Endothelial cell of umbilical vein (primary cell): ENCODE results near the gene REP15.

Source experiments
- CTCF ChIP-seq, 2 donors: IDR thresholded peaks; 1 replicate in 1 of 2; 2 replicates in 1 of 2; pipeline ENCODE4 v1.5.1; 2011; ENCODE audit warnings: low read length in 2 of 2, mild to moderate bottlenecking in 2 of 2, moderate library complexity in 2 of 2, control low read depth in 1 of 2, inconsistent platforms in 1 of 2, low read depth in 1 of 2; ENCODE audit not compliant: insufficient read depth in 1 of 2; ENCODE audit errors: extremely low read depth in 1 of 2
- EZH2 ChIP-seq: IDR thresholded peaks from 2 replicates; pipeline ENCODE4 v1.6.1; 2012; ENCODE audit warnings: borderline replicate concordance, low read depth, mild to moderate bottlenecking, moderate library complexity, low read length, inconsistent platforms; ENCODE audit not compliant: severe bottlenecking
- JUN ChIP-seq: IDR thresholded peaks from 2 replicates; pipeline ENCODE4 v1.6.1; 2011; ENCODE audit warnings: borderline replicate concordance, low read depth; ENCODE audit not compliant: insufficient read length, insufficient read depth
- MAX ChIP-seq: IDR thresholded peaks from 2 replicates; pipeline ENCODE4 v1.6.1; 2011; ENCODE audit not compliant: insufficient read depth, insufficient read length
- MYC ChIP-seq: IDR thresholded peaks from one replicate; pipeline ENCODE4 v1.6.1; 2011; ENCODE audit warnings: mild to moderate bottlenecking, low read depth, low read length
- POLR2A ChIP-seq: IDR thresholded peaks from 2 replicates; pipeline ENCODE4 v1.6.1; 2012; ENCODE audit warnings: low read depth, mild to moderate bottlenecking, control low read depth, low read length
- POLR2AphosphoS5 ChIP-seq: IDR thresholded peaks from 2 replicates; pipeline ENCODE4 v1.6.1; 2012; ENCODE audit warnings: low read depth, mild to moderate bottlenecking, control low read depth, low read length, moderate library complexity; ENCODE audit not compliant: insufficient read depth

- TF ChIP-seq MAX (no peak), POLR2A (no peak), CTCF (IDR thresholded peaks at IDR 0.05; ENCODE audit: extremely low read depth in 1 of 2, insufficient read depth in 1 of 2, low read depth in 1 of 2, low read length in 2 of 2) (no peak), JUN (no peak), MYC (no peak), POLR2AphosphoS5 (no peak), EZH2 (no peak)
These were observed 29.7 kb upstream of the REP15 start for GRCh38 chr12:27666510-27666909.
